Fibroblast of peridontal ligament (primary cell): ENCODE results near the gene PEAK1.
A peak's percentile ranks its signal among the peaks of the same experiment; 100 is the strongest.

Experiments used
- DNase-seq: peaks from one replicate; pipeline ENCODE4 v3.0.0-alpha.2; 2010; ENCODE audit errors: extremely low read depth

PEAK1 gene

GRCh38 chr15:77060546-77060945 is 359.4 kb downstream of the PEAK1 start:
- peak; percentile 78 for DNase-seq

GRCh38 chr15:77059786-77060361 is 360.0 kb downstream of the PEAK1 start:
- DNase-seq: no peak

GRCh38 chr15:77058468-77058867 is 361.4 kb downstream of the PEAK1 start:
- DNase-seq: no peak

- DNase-seq: no peak
Measured at GRCh38 chr15:77057685-77058084, 362.2 kb downstream of the PEAK1 start.

- DNase-seq: peak; percentile 58
Measured at GRCh38 chr15:77057072-77057471, 362.8 kb downstream of the PEAK1 start.

- no peak for DNase-seq
Measured at GRCh38 chr15:77053709-77054108, 366.2 kb downstream of the PEAK1 start.

GRCh38 chr15:77052556-77052955 is 367.3 kb downstream of the PEAK1 start:
- DNase-seq: no peak
